Stomach (tissue), 9 donors: Measurements from ENCODE around the gene CPA5. TPM values are rescaled to one million over a fixed set of nuclear protein-coding genes. Genes with fewer than 3 reads are reported as not detected.

Source experiments
- DNase-seq, 2 donors: peaks; one replicate each; pipeline versions ENCODE4 v3.0.0 to v3.0.0-alpha.2; 2013 to 2019
- H3K27ac ChIP-seq, 5 donors: fragments of 200-600 bp in 4 of 5; sonication (generic) in 4 of 5; one replicate each; pipeline ENCODE4 v1.5.1; 2013 to 2019; ENCODE audit warnings: mild to moderate bottlenecking in 1 of 5, moderate library complexity in 1 of 5
- H3K27me3 ChIP-seq, 3 donors: fragments of 200-600 bp; sonication (generic); one replicate each; pipeline ENCODE4 v1.5.1; 2017 to 2019; ENCODE audit warnings: mixed run types in 1 of 3
- H3K36me3 ChIP-seq, 4 donors: fragments of 200-600 bp; sonication (generic); 1 replicate in 3 of 4; 2 replicates in 1 of 4; pipeline ENCODE4 v1.5.1; 2016 to 2019
- H3K4me1 ChIP-seq, 4 donors: fragments of 200-600 bp; sonication (generic); one replicate each; pipeline ENCODE4 v1.5.1; 2016 to 2019
- H3K4me3 ChIP-seq, 4 donors: fragments of 200-600 bp; sonication (generic) in 3 of 4; one replicate each; pipeline ENCODE4 v1.5.1; 2016 to 2019; ENCODE audit warnings: mild to moderate bottlenecking in 1 of 4
- H3K9me3 ChIP-seq, 4 donors: fragments of 200-600 bp; sonication (generic); one replicate each; pipeline ENCODE4 v1.5.1; 2016 to 2019
- EP300 ChIP-seq: sonication (generic); formaldehyde crosslinking; IDR thresholded peaks from one replicate; pipeline ENCODE4 v1.6.1; 2017; ENCODE audit warnings: antibody characterized with exemption
- POLR2A ChIP-seq, 4 donors: fragments of 450-650 bp; IDR thresholded peaks; one replicate each; pipeline ENCODE4 v1.6.1; 2016; ENCODE audit warnings: antibody characterized with exemption in 4 of 4, control low read depth in 2 of 4, mild to moderate bottlenecking in 1 of 4, moderate library complexity in 1 of 4
- POLR2AphosphoS5 ChIP-seq, 3 donors: sonication (generic); formaldehyde crosslinking; IDR thresholded peaks; one replicate each; pipeline ENCODE4 v1.6.1; 2016; ENCODE audit warnings: antibody characterized with exemption in 3 of 3
- WGBS, 5 donors: extraction: QIAGEN DNeasy Blood & Tissue Kit in 3 of 5; methylation state at CpG; one replicate each; pipeline versions ENCODE4 v1.1.5 to v1.1.7; 2013 to 2018; 5-methylcytosine and 5-hydroxymethylcytosine counted together
- intact Hi-C: fragments of 100-400 bp; cut with DNase I; formaldehyde crosslinking; loops from one replicate; pipeline ENCODE4 v1.15.1; 2023; ENCODE audit warnings: low total_unique reads
- polyA plus RNA-seq, 3 donors: library from polyadenylated mRNA; stranded (reverse); fragments of 200-250 nt; gene quantifications; one replicate each; pipeline ENCODE4 v1.2.3, GENCODE V29; 2013
- total RNA-seq, 5 donors: library from RNA; depleted of rRNA; stranded (reverse); fragments of >200 nt; gene quantifications; one replicate each; pipeline versions ENCODE4 v1.1.0 to v1.2.3, GENCODE V29; 2014 to 2016
- TF ChIP-seq, protein P1 (sequence below), 7 experiments: fragments of 450-650 bp in 4 of 7; fragments of 200-600 bp in 3 of 7; sonication (generic) in 3 of 7; IDR thresholded peaks; one replicate each; pipeline ENCODE4 v1.5.1; 2016 to 2019; ENCODE audit warnings: antibody characterized with exemption in 7 of 7, control low read depth in 2 of 7, mild to moderate bottlenecking in 1 of 7
- donor health status: healthy with polysubstance abuse.
- donor health status: Bipolar disorder and iron deficiency.
- donor health status: healthy.

The CPA5 gene
- total and polyA plus RNA-seq, 8 donors = 0.48 TPM; not detected in 7

DNA sequence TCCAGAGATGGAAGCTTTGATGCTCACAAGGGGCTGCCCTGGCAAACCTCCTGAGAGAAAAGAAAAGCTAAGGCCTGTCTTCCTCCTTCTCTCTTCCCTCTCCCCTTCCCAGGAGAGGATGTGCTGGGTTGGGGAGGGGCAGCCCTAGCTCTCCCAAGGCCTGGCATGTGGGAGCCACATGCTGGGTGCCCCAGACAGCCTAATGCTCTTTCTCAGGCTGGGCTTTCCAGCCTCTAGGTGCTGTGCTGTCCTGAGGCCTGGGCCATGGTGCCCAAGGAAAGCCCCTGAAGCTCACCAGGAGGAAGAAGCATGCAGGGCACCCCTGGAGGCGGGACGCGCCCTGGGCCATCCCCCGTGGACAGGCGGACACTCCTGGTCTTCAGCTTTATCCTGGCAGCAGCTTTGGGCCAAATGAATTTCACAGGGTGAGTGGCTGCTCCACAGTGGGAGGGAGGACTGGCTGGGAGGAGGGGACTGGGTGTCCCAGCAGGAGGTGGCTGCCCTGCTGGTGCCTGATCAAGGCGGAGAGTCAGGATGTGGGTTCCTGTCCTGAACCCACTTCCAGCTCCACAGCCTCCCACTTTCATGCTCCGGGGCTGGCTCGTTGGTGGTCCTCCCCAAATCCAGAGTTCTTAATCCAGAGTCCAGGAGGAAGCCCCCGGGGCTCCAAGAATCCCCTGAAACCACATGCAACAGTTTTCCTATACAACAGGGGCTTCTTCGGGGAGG is 1.7 kb downstream of the CPA5 start:
- intact Hi-C loops = no loop called here
- 84 to 99% (median 88%) methylated on average over 7 to 10 of the region's 10 CpGs for WGBS, 5 donors
- no peaks in the 10 kb centered on the region for H3K27me3 ChIP-seq
- H3K36me3 ChIP-seq = no peaks in the 10 kb centered on the region
- TF ChIP-seq POLR2A (IDR thresholded peaks at IDR 0.05) (no peak), EP300 (no peak), POLR2AphosphoS5 (IDR thresholded peaks at IDR 0.05) (no peak)
- TF ChIP-seq, protein P1, sequence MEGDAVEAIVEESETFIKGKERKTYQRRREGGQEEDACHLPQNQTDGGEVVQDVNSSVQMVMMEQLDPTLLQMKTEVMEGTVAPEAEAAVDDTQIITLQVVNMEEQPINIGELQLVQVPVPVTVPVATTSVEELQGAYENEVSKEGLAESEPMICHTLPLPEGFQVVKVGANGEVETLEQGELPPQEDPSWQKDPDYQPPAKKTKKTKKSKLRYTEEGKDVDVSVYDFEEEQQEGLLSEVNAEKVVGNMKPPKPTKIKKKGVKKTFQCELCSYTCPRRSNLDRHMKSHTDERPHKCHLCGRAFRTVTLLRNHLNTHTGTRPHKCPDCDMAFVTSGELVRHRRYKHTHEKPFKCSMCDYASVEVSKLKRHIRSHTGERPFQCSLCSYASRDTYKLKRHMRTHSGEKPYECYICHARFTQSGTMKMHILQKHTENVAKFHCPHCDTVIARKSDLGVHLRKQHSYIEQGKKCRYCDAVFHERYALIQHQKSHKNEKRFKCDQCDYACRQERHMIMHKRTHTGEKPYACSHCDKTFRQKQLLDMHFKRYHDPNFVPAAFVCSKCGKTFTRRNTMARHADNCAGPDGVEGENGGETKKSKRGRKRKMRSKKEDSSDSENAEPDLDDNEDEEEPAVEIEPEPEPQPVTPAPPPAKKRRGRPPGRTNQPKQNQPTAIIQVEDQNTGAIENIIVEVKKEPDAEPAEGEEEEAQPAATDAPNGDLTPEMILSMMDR (IDR thresholded peaks at IDR 0.05) = no peak
- H3K4me1 ChIP-seq = peaks cover 0 to 4% (median 3%) of the 10 kb centered on the region in 4 donors
- DNase-seq = no peak
- no peak overlapping the region for H3K27ac ChIP-seq
- no peaks in the 10 kb centered on the region for H3K9me3 ChIP-seq
- H3K4me3 ChIP-seq = no peak overlapping the region

DNA sequence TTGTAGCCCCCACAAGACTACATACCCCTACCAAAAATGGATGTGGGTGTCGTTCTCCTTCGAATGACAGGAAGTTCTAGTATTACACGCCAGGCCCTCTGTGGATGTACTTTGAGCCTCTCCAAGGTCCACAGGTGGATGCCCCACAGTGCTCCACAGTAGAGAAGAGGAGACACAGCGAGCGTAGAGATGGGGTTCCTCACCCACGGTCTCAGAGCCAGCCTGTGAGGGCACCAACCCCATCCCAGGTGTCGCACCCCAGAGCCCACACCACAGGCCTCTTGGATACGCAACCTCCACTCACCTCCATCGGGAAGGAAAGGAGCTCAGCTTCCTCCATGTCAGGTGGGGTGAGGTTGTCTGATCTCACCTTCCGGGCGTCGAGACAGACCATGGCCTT is 2.3 kb downstream of the CPA5 start:
- Histone ChIP-seq H3K4me3 (no peak overlapping the region), H3K4me1 (peaks cover 0 to 10% (median 7%) of the 10 kb centered on the region in 4 donors), H3K27me3 (no peaks in the 10 kb centered on the region), H3K9me3 (no peaks in the 10 kb centered on the region), H3K27ac (no peak overlapping the region), H3K36me3 (no peaks in the 10 kb centered on the region)
- WGBS, 5 donors = 83 to 92% (median 87%) methylated on average over 12 of the region's 12 CpGs
- TF ChIP-seq POLR2A (IDR thresholded peaks at IDR 0.05) (no peak), POLR2AphosphoS5 (IDR thresholded peaks at IDR 0.05) (no peak), EP300 (no peak)
- TF ChIP-seq, protein P1 (IDR thresholded peaks at IDR 0.05) = no peak
- intact Hi-C loops = no loop called here
- no peak for DNase-seq

DNA sequence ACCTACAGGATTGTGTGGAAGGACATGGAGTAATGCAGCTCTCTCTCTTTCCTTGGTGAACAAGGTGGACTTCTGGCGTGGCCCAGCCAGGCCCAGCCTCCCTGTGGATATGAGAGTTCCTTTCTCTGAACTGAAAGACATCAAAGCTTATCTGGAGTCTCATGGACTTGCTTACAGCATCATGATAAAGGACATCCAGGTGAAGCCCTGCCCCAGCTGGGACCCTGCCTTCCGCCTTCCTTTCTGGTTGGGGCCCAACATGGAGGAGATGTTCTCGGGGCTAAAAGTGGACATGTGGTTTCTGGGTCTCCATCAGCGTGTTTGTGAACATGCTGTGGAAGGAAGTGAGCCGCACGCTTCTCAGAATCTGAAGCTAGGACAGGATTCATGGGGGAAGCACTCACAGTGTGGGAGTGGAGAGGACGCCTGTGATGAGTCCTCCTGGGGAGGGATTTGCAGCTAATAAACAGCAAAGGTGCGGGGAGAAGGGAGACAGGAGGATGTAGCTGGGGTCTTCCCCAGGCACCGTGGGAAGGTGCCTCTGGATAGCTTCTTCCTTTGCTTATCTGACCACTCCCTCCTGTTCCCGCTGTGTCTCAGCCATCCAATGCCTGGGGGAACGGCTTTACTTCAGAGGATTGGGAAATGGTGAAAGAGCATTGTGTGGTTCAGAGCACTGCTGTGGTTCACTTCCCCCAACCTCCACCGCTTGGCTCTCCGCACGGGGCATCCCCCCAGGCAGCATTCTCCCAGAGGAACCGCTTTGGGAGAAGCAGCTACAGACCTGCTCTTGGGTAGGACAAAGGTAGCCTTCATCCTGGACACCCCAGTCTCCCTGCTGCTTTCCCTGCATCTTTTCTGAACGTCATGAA is 5.5 kb downstream of the CPA5 start:
- peaks cover 0 to 19% (median 10%) of the 10 kb centered on the region in 4 donors for H3K4me1 ChIP-seq
- no peak overlapping the region for H3K4me3 ChIP-seq
- WGBS, 5 donors = 67 to 74% (median 67%) methylated on average over 16 of the region's 16 CpGs
- H3K9me3 ChIP-seq = no peaks in the 10 kb centered on the region
- TF ChIP-seq POLR2A (IDR thresholded peaks at IDR 0.05) (no peak), POLR2AphosphoS5 (IDR thresholded peaks at IDR 0.05) (no peak), EP300 (no peak)
- TF ChIP-seq, protein P1 (IDR thresholded peaks at IDR 0.05) = no peak
- intact Hi-C loops = no loop called here
- no peak overlapping the region for H3K27ac ChIP-seq
- no peak for DNase-seq
- no peaks in the 10 kb centered on the region for H3K27me3 ChIP-seq
- H3K36me3 ChIP-seq = no peaks in the 10 kb centered on the region

DNA sequence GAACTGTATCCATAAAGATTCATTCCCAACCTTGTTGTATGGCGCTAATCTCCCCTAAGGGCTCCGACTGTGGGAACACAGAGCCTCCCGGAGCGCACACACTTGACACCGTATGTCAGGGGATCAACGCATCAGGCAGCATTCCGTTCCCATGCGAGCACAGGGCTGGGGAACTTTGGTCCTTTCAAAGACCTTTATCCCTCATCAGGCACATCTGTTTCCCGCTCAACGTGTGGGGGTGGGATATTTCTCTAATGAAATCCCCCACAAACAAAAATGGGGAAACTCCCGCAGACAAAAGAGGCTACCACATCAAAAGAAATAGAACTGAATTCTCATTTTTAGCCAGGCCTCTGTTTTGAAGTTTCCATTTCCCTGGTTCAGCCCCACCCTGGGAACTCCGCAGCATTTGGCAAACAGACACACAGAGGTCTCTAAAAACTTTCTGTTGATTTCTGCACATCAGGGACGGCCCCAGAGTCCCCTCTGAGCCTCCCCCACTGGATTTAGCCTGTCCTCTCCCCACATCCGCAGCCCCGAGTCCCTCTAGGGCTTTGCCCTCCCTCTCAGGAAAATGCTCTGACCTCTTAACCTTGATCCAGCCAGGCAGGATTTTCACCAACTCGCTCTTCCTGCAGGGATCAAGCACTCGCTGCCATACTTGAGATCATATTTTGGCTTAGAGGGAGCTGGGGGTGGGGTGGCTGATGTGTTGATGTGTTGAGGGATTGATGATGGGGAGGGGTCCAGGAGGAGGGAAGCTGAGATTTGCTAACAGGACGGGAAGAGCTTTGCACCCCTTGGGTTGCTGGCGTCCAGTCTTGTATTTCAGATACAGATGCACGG is 6.6 kb downstream of the CPA5 start:
- TF ChIP-seq POLR2AphosphoS5 (IDR thresholded peaks at IDR 0.05) = no peak
- no peak for TF ChIP-seq EP300
- TF ChIP-seq, protein P1 (IDR thresholded peaks at IDR 0.05) = no peak
- no peak for TF ChIP-seq POLR2A (IDR thresholded peaks at IDR 0.05)

More for the DNA sequence above, 6.6 kb downstream of the CPA5 start:
- WGBS, 5 donors = 50 to 66% (median 63%) methylated on average over 20 of the region's 20 CpGs
- Histone ChIP-seq H3K27me3 (no peaks in the 10 kb centered on the region), H3K9me3 (no peaks in the 10 kb centered on the region), H3K36me3 (no peaks in the 10 kb centered on the region), H3K4me3 (no peak overlapping the region), H3K27ac (peak overlapping the region in 1 of 5 donors; percentile 32), H3K4me1 (peaks cover 0 to 25% (median 13%) of the 10 kb centered on the region in 4 donors)
- intact Hi-C loops = no loop called here
- DNase-seq = peak in 1 of 2 donors; percentile 77
